SJSA1 (cell line): ENCODE results near the gene ZNF277. TPM values are rescaled to one million over a fixed set of nuclear protein-coding genes. Genes with fewer than 3 reads are reported as not detected.
A peak's percentile ranks its signal among the peaks of the same experiment; 100 is the strongest.

Experiments used
- DNase-seq, 2 experiments: peaks; one replicate each; pipeline ENCODE4 v3.0.0-alpha.2; 2015 to 2020; ENCODE audit warnings: low spot score in 2 of 2, low read depth in 1 of 2
- H3K27ac ChIP-seq: fragments of 250-450 bp; sonication (Bioruptor Pico); 2 replicates; pipeline ENCODE4 v1.5.1; 2020; ENCODE audit warnings: mild to moderate bottlenecking, moderate library complexity
- H3K27me3 ChIP-seq: fragments of 250-450 bp; sonication (Bioruptor Pico); replicated peaks from 2 replicates; pipeline ENCODE4 v1.5.1; 2020; ENCODE audit warnings: mild to moderate bottlenecking, moderate library complexity
- H3K36me3 ChIP-seq: fragments of 250-450 bp; sonication (Bioruptor Pico); 2 replicates; pipeline ENCODE4 v1.5.1; 2020; ENCODE audit warnings: mild to moderate bottlenecking
- H3K4me1 ChIP-seq: fragments of 250-450 bp; sonication (Bioruptor Pico); replicated peaks from 2 replicates; pipeline ENCODE4 v1.6.1; 2021; ENCODE audit warnings: mild to moderate bottlenecking
- H3K4me3 ChIP-seq: fragments of 250-450 bp; sonication (Bioruptor Pico); 2 replicates; pipeline ENCODE4 v1.5.1; 2020; ENCODE audit warnings: mild to moderate bottlenecking
- H3K9me3 ChIP-seq: fragments of 250-450 bp; sonication (Bioruptor Pico); replicated peaks from 2 replicates; pipeline ENCODE4 v1.5.1; 2020; ENCODE audit warnings: mild to moderate bottlenecking
- total RNA-seq: library from RNA; depleted of rRNA; stranded (reverse); fragments of >200 nt; shearing (Covaris generic); gene quantifications from 2 replicates; pipeline ENCODE4 v1.2.3, GENCODE V29; 2014

The ZNF277 gene
- total RNA-seq, 1 experiment from 2014 or later, result 14.7 TPM

- Histone ChIP-seq H3K4me3 (no peak overlapping the region), H3K9me3 (no peaks in the 10 kb centered on the region), H3K27ac (no peak overlapping the region), H3K4me1 (no peaks in the 10 kb centered on the region; the same call in 1 of the 2 replicates), H3K36me3 (no peaks in the 10 kb centered on the region), H3K27me3 (no peaks in the 10 kb centered on the region)
- DNase-seq, result peak in 1 of 2 experiments; percentile 5
Measured at GRCh38 chr7:112192236-112193154, 14.0 kb upstream of the ZNF277 start.

GRCh38 chr7:112193915-112194502 is 12.5 kb upstream of the ZNF277 start:
- H3K36me3 ChIP-seq, result no peaks in the 10 kb centered on the region
- H3K4me3 ChIP-seq, result no peak overlapping the region
- DNase-seq, result no peak
- H3K27me3 ChIP-seq, result no peaks in the 10 kb centered on the region
- H3K4me1 ChIP-seq, result no peaks in the 10 kb centered on the region; the same call in 1 of the 2 replicates
- no peaks in the 10 kb centered on the region for H3K9me3 ChIP-seq
- H3K27ac ChIP-seq, result no peak overlapping the region

GRCh38 chr7:112195717-112196116 is 10.8 kb upstream of the ZNF277 start:
- H3K9me3 ChIP-seq, result no peaks in the 10 kb centered on the region
- H3K27me3 ChIP-seq, result no peaks in the 10 kb centered on the region
- no peaks in the 10 kb centered on the region; the same call in 1 of the 2 replicates for H3K4me1 ChIP-seq
- H3K4me3 ChIP-seq, result no peak overlapping the region
- no peak for DNase-seq
- H3K36me3 ChIP-seq, result no peaks in the 10 kb centered on the region
- H3K27ac ChIP-seq, result no peak overlapping the region

- no peaks in the 10 kb centered on the region; the same call in 1 of the 2 replicates for H3K4me1 ChIP-seq
- no peaks in the 10 kb centered on the region for H3K9me3 ChIP-seq
- no peak overlapping the region for H3K27ac ChIP-seq
- H3K36me3 ChIP-seq, result no peaks in the 10 kb centered on the region
- H3K27me3 ChIP-seq, result no peaks in the 10 kb centered on the region; the same call in 1 of the 2 replicates
- no peak for DNase-seq
- H3K4me3 ChIP-seq, result no peak overlapping the region
Measured at GRCh38 chr7:112197322-112197721, 9.2 kb upstream of the ZNF277 start.

- Histone ChIP-seq H3K4me3 (no peak overlapping the region), H3K36me3 (no peaks in the 10 kb centered on the region), H3K27me3 (peaks cover 14% of the 10 kb centered on the region), H3K9me3 (no peaks in the 10 kb centered on the region), H3K4me1 (no peaks in the 10 kb centered on the region), H3K27ac (no peak overlapping the region)
- no peak for DNase-seq
Measured at GRCh38 chr7:112199035-112199655, 7.3 kb upstream of the ZNF277 start.

GRCh38 chr7:112199672-112200071 is 6.8 kb upstream of the ZNF277 start:
- H3K27ac ChIP-seq, result no peak overlapping the region
- peaks cover 17% of the 10 kb centered on the region for H3K27me3 ChIP-seq
- DNase-seq, result no peak
- peaks cover under 1% of the 10 kb centered on the region; the same call in 1 of the 2 replicates for H3K4me1 ChIP-seq
- no peak overlapping the region for H3K4me3 ChIP-seq
- no peaks in the 10 kb centered on the region for H3K9me3 ChIP-seq
- no peaks in the 10 kb centered on the region for H3K36me3 ChIP-seq

- Histone ChIP-seq H3K4me3 (no peak overlapping the region), H3K9me3 (no peaks in the 10 kb centered on the region), H3K4me1 (peaks cover 6% of the 10 kb centered on the region; the same call in 1 of the 2 replicates), H3K27me3 (peaks cover 23% of the 10 kb centered on the region), H3K27ac (no peak overlapping the region), H3K36me3 (no peaks in the 10 kb centered on the region)
- no peak for DNase-seq
Measured at GRCh38 chr7:112201411-112201810, 5.1 kb upstream of the ZNF277 start.

- Histone ChIP-seq H3K4me3 (no peak overlapping the region), H3K27me3 (peaks cover 23% of the 10 kb centered on the region), H3K4me1 (peaks cover 6% of the 10 kb centered on the region; the same call in 1 of the 2 replicates), H3K9me3 (no peaks in the 10 kb centered on the region), H3K36me3 (no peaks in the 10 kb centered on the region), H3K27ac (no peak overlapping the region)
- DNase-seq, result no peak
Measured at GRCh38 chr7:112201839-112202238, 4.7 kb upstream of the ZNF277 start.

GRCh38 chr7:112202816-112203215 is 3.7 kb upstream of the ZNF277 start:
- Histone ChIP-seq H3K4me3 (no peak overlapping the region), H3K4me1 (peaks cover 9% of the 10 kb centered on the region; the same call in 1 of the 2 replicates), H3K36me3 (no peaks in the 10 kb centered on the region), H3K27ac (no peak overlapping the region), H3K27me3 (peaks cover 23% of the 10 kb centered on the region), H3K9me3 (no peaks in the 10 kb centered on the region)
- no peak for DNase-seq

GRCh38 chr7:112203365-112203739 is 3.1 kb upstream of the ZNF277 start:
- DNase-seq, result no peak
- Histone ChIP-seq H3K27me3 (peaks cover 23% of the 10 kb centered on the region), H3K9me3 (no peaks in the 10 kb centered on the region), H3K4me1 (peaks cover 9% of the 10 kb centered on the region; the same call in 1 of the 2 replicates), H3K4me3 (no peak overlapping the region), H3K27ac (no peak overlapping the region), H3K36me3 (no peaks in the 10 kb centered on the region)

- Histone ChIP-seq H3K4me1 (peaks cover 9% of the 10 kb centered on the region; the same call in 1 of the 2 replicates), H3K4me3 (peak overlapping the region; percentile 64), H3K9me3 (no peaks in the 10 kb centered on the region), H3K36me3 (no peaks in the 10 kb centered on the region), H3K27ac (no peak overlapping the region), H3K27me3 (peaks cover 23% of the 10 kb centered on the region)
- peak in 1 of 2 experiments; percentile 6 for DNase-seq
Measured at GRCh38 chr7:112204499-112205342, 1.8 kb upstream of the ZNF277 start.

- no peak overlapping the region for H3K27ac ChIP-seq
- DNase-seq, result no peak
Measured at GRCh38 chr7:112205343-112206237, 905 bp upstream of the ZNF277 start.

More at GRCh38 chr7:112205343-112206237, 905 bp upstream of the ZNF277 start:
- no peaks in the 10 kb centered on the region for H3K9me3 ChIP-seq
- no peaks in the 10 kb centered on the region for H3K36me3 ChIP-seq
- peaks cover 23% of the 10 kb centered on the region for H3K27me3 ChIP-seq
- peaks cover 9% of the 10 kb centered on the region; the same call in 1 of the 2 replicates for H3K4me1 ChIP-seq
- H3K4me3 ChIP-seq, result peak overlapping the region; percentile 64
